Measurements from ENCODE around the gene GNS.

GRCh38 chr12:64801381-64801780, 42.2 kb upstream of the GNS start:
- no peak for TF ChIP-seq CTCF (IDR thresholded peaks at IDR 0.05; ENCODE audit: poor library complexity, severe bottlenecking)
- no peak for TF ChIP-seq SMC3 (conservative IDR thresholded peaks at IDR 0.05; ENCODE audit: poor library complexity)
- TF ChIP-seq POLR2AphosphoS5 (IDR thresholded peaks at IDR 0.05) = no peak
- TF ChIP-seq EZH2 (IDR thresholded peaks at IDR 0.05; ENCODE audit: borderline replicate concordance, insufficient read depth, low read length, poor library complexity, severe bottlenecking) = no peak
